IMR-90 (cell line): ENCODE results near the gene SELENOH.

Experiments
- CEBPB ChIP-seq: IDR thresholded peaks from 2 replicates; pipeline ENCODE4 v1.6.1; 2012; ENCODE audit warnings: low read depth, low read length, improper control_type of control experiment
- NFE2L2 ChIP-seq: fragments of 150-350 bp; IDR thresholded peaks from 2 replicates; pipeline ENCODE4 v1.6.1; 2016; ENCODE audit warnings: low read depth, mild to moderate bottlenecking, low read length
- POLR2A ChIP-seq: IDR thresholded peaks from 2 replicates; pipeline ENCODE4 v1.6.1; 2012; ENCODE audit warnings: mild to moderate bottlenecking, low read depth, low read length
- RAD21 ChIP-seq: IDR thresholded peaks from 2 replicates; pipeline ENCODE4 v1.6.1; 2012; ENCODE audit warnings: low read length, improper control_type of control experiment
- RCOR1 ChIP-seq: IDR thresholded peaks from 2 replicates; pipeline ENCODE4 v1.6.1; 2012; ENCODE audit warnings: mild to moderate bottlenecking, low read length, improper control_type of control experiment; ENCODE audit not compliant: insufficient replicate concordance
- RFX5 ChIP-seq: IDR thresholded peaks from 2 replicates; pipeline ENCODE4 v1.8.0; 2012; ENCODE audit warnings: low read depth, mild to moderate bottlenecking, low read length, moderate library complexity
- SMC3 ChIP-seq: fragments of 150-350 bp; IDR thresholded peaks from 2 replicates; pipeline ENCODE4 v1.6.1; 2016; ENCODE audit warnings: low read depth, mild to moderate bottlenecking, antibody characterized with exemption, low read length, moderate library complexity
- TF ChIP-seq, protein P1 (sequence below): conservative IDR thresholded peaks from 2 replicates; pipeline ENCODE4 v1.5.1; 2012; ENCODE audit warnings: mild to moderate bottlenecking, low read depth, low read length, improper control_type of control experiment

DNA sequence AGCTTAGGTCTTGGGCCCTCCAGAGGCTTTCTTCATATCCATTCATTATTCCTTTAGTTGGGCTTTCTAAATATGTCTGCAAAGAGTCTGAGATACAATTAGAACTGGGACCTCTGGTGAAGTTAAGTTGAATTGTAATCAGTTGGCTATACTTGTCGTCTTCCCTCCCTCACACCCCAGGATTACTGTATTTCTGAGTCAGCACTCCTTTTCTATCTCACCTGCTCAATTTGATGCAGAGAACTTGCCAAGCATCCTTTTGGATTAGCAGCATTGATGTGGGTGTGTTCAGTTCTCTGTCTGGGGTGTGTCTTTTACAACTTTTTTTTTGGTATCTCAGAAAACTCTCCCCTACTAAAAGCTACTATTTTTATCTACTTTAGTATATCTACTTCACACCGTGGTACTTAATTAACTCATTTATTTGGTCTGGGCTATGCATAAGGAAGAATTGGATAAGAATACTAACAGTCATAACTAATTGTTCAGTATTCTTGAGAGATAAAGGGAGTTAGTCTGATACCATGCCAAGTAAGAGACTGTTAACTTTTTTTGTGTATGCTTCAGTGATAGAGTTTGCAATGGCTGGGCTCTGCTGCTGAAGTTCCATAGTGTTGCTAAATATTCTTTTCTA lies 35.4 kb downstream of the SELENOH start:
- no peak for TF ChIP-seq RFX5
- TF ChIP-seq, protein P1, sequence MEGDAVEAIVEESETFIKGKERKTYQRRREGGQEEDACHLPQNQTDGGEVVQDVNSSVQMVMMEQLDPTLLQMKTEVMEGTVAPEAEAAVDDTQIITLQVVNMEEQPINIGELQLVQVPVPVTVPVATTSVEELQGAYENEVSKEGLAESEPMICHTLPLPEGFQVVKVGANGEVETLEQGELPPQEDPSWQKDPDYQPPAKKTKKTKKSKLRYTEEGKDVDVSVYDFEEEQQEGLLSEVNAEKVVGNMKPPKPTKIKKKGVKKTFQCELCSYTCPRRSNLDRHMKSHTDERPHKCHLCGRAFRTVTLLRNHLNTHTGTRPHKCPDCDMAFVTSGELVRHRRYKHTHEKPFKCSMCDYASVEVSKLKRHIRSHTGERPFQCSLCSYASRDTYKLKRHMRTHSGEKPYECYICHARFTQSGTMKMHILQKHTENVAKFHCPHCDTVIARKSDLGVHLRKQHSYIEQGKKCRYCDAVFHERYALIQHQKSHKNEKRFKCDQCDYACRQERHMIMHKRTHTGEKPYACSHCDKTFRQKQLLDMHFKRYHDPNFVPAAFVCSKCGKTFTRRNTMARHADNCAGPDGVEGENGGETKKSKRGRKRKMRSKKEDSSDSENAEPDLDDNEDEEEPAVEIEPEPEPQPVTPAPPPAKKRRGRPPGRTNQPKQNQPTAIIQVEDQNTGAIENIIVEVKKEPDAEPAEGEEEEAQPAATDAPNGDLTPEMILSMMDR = no peak
- no peak for TF ChIP-seq RCOR1
- TF ChIP-seq CEBPB = no peak
- TF ChIP-seq POLR2A = no peak
- TF ChIP-seq RAD21 = no peak
- TF ChIP-seq NFE2L2 = no peak
- no peak for TF ChIP-seq SMC3
